ENCODE results near the gene REEP6.

- no peak for TF ChIP-seq CTCF (IDR thresholded peaks at IDR 0.05)
- TF ChIP-seq POLR2A (IDR thresholded peaks at IDR 0.05): no peak
These were observed 48.0 kb downstream of the REEP6 start for GRCh38 chr19:1538978-1539377.

Data from adrenal gland (tissue), 5 donors.